Pancreas (tissue), 10 donors: Measurements from ENCODE around the gene NXN. TPM values are rescaled to one million over a fixed set of nuclear protein-coding genes. Genes with fewer than 3 reads are reported as not detected.

Source experiments
- ATAC-seq, 4 donors: fragments of 200-7000 bp; cut with Tn5 transposase; one replicate each; pipeline versions ENCODE4 v1.8.0 to v1.9.1; 2020; ENCODE audit warnings: mild to moderate bottlenecking in 4 of 4, moderate library complexity in 4 of 4
- DNase-seq, 6 donors: peaks; one replicate each; pipeline ENCODE4 v3.0.0-alpha.2; 2020
- FAIRE-seq: peaks from 2 replicates; lab custom pipeline; 2012; peaks lifted over from hg19 to GRCh38; lab: Jason Lieb, UNC
- H3K27ac ChIP-seq, 4 donors: fragments of 200-600 bp; sonication (generic); 1 replicate in 3 of 4; 2 replicates in 1 of 4; pipeline versions ENCODE4 v1.5.0 to v1.8.0; 2020
- H3K27me3 ChIP-seq, 4 donors: fragments of 200-600 bp; one replicate each; pipeline ENCODE4 v1.8.0; 2021
- H3K36me3 ChIP-seq, 3 donors: fragments of 200-600 bp; sonication (generic) in 1 of 3; one replicate each; pipeline versions ENCODE4 v1.5.0 to v1.8.0; 2020 to 2021
- H3K4me1 ChIP-seq, 3 donors: fragments of 200-600 bp; one replicate each; pipeline ENCODE4 v1.8.0; 2021
- H3K4me3 ChIP-seq, 4 donors: fragments of 200-600 bp; sonication (generic) in 2 of 4; one replicate each; pipeline versions ENCODE4 v1.5.0 to v1.8.0; 2020 to 2021
- H3K9me3 ChIP-seq, 4 donors: fragments of 200-600 bp; one replicate each; pipeline ENCODE4 v1.8.0; 2021
- whole genome bisulfite sequencing, 2 donors: extraction: QIAGEN DNeasy Blood & Tissue Kit; methylation state at CpG; one replicate each; pipeline ENCODE4 v1.1.7; 2013; 5-methylcytosine and 5-hydroxymethylcytosine counted together
- intact Hi-C, 3 donors: fragments of 100-400 bp; cut with DNase I; formaldehyde crosslinking; loops; one replicate each; pipeline versions ENCODE4 v1.11.1 to v1.14.2; 2022
- polyA plus RNA-seq, 2 donors: library from polyadenylated mRNA; stranded (reverse); fragments of 200-250 nt; gene quantifications; one replicate each; pipeline ENCODE4 v1.2.3, GENCODE V29; 2013
- total RNA-seq, 6 donors: library from RNA; stranded (reverse); fragmentation: NEBNext Ultra II Directional in 4 of 6; extraction: Animal tissue kit (Norgen Biotek cat#: 25700) in 4 of 6; gene quantifications; one replicate each; pipeline versions ENCODE4 v1.2.1 to v1.2.4, GENCODE V29; 2021 to 2023
- TF ChIP-seq, protein P1 (sequence below), 4 donors: fragments of 200-600 bp; sonication (generic) in 3 of 4; IDR thresholded peaks; one replicate each; pipeline versions ENCODE4 v1.5.0 to v1.8.0; 2021; ENCODE audit warnings: antibody characterized with exemption in 4 of 4
- donor health status: healthy with polysubstance abuse.
- donor health status: DM: no; HTN: no; CAD: no; lungs with moderate emphysema.
- donor health status: DM: no; HTN: no; CAD: no.
- donor health status: control.
- donor health status: control.
- donor health status: Bipolar disorder and iron deficiency.
- donor health status: DM: yes; HTN: yes; CAD: no.
- donor health status: DM: no; HTN: no; CAD: no.
- donor health status: DM: no; HTN: no; CAD: no.
- donor health status: DM: yes; HTN: yes; CAD: no.

The NXN gene
- total and polyA plus RNA-seq, 8 donors: 17.4 to 35.0 (median 29.4) TPM

- intact Hi-C loops: loop anchor here (5.0 to 10.0 kb wide), 2 partner anchors 184 to 186 kb away; no protein-coding TSS in a partner anchor
These were observed 1.7 kb upstream of the NXN start for GRCh38 chr17:981292-981658.

GRCh38 chr17:980406-981291 lies 1.1 kb upstream of the NXN start:
- ATAC-seq (peak; percentile 70 to 85 (median 76)), DNase-seq (peak; percentile 76 to 88 (median 81)), FAIRE-seq (peak; percentile 79)
- H3K4me1 ChIP-seq: peaks cover 0 to 19% (median 2%) of the 10 kb centered on the region in 3 donors
- peak overlapping the region in 2 of 4 donors; percentile 73 to 87 for H3K4me3 ChIP-seq
- no peaks in the 10 kb centered on the region for H3K9me3 ChIP-seq
- WGBS, 2 donors: 34 to 37% methylated on average over 42 to 43 of the region's 43 CpGs
- intact Hi-C loops: loop anchor here (5.0 to 10.0 kb wide), 2 partner anchors 183 to 186 kb away; no protein-coding TSS in a partner anchor
- H3K27ac ChIP-seq: peak overlapping the region; percentile 68 to 85 (median 74)
- H3K27me3 ChIP-seq: no peaks in the 10 kb centered on the region
- H3K36me3 ChIP-seq: no peaks in the 10 kb centered on the region
- TF ChIP-seq, protein P1, sequence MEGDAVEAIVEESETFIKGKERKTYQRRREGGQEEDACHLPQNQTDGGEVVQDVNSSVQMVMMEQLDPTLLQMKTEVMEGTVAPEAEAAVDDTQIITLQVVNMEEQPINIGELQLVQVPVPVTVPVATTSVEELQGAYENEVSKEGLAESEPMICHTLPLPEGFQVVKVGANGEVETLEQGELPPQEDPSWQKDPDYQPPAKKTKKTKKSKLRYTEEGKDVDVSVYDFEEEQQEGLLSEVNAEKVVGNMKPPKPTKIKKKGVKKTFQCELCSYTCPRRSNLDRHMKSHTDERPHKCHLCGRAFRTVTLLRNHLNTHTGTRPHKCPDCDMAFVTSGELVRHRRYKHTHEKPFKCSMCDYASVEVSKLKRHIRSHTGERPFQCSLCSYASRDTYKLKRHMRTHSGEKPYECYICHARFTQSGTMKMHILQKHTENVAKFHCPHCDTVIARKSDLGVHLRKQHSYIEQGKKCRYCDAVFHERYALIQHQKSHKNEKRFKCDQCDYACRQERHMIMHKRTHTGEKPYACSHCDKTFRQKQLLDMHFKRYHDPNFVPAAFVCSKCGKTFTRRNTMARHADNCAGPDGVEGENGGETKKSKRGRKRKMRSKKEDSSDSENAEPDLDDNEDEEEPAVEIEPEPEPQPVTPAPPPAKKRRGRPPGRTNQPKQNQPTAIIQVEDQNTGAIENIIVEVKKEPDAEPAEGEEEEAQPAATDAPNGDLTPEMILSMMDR (IDR thresholded peaks at IDR 0.05): peak; percentile 14 to 59 (median 50)

More at GRCh38 chr17:981292-981658, 1.7 kb upstream of the NXN start:
- TF ChIP-seq, protein P1 (IDR thresholded peaks at IDR 0.05): peak in 1 of 4 donors; percentile 7
- 32 to 34% methylated on average over 10 of the region's 10 CpGs for WGBS, 2 donors
- FAIRE-seq: no peak
- DNase-seq: peak in 1 of 6 donors; percentile 1
- H3K36me3 ChIP-seq: no peaks in the 10 kb centered on the region
- peaks cover 0 to 14% (median 2%) of the 10 kb centered on the region in 3 donors for H3K4me1 ChIP-seq
- peak overlapping the region in 1 of 4 donors; percentile 16 for H3K4me3 ChIP-seq
- H3K27me3 ChIP-seq: no peaks in the 10 kb centered on the region
- no peaks in the 10 kb centered on the region for H3K9me3 ChIP-seq
- no peak for ATAC-seq
- H3K27ac ChIP-seq: no peak overlapping the region

DNA sequence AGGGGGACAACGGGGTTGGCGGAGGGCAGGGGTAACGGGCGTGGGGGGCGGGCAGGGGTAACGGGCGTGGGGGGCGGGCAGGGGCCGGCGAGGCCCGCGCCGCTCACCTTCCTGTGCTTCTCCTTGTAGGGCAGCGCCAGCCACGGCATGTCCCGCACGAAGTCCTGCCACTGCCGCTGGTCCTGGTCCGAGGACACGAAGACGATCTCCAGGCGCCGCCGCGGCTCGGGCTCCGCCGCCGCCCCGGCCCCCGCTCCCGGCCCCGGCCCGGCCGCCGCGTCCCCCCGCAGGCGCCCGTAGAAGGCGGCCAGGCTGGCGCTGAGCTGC lies 401 bp downstream of the NXN start:
- DNase-seq (peak in 2 of 6 donors; percentile 63 to 90), ATAC-seq (peak; percentile 39 to 62 (median 46)), FAIRE-seq (no peak)
- Histone ChIP-seq H3K4me1 (peaks cover 0 to 27% (median 2%) of the 10 kb centered on the region in 3 donors), H3K27ac (peak overlapping the region in 1 of 4 donors; percentile 61), H3K4me3 (peak overlapping the region; percentile 45 to 87 (median 72)), H3K27me3 (no peaks in the 10 kb centered on the region), H3K36me3 (no peaks in the 10 kb centered on the region), H3K9me3 (no peaks in the 10 kb centered on the region)
- 0 to 1% methylated on average over 18 to 42 of the region's 42 CpGs for WGBS, 2 donors
- intact Hi-C loops: loop anchor here in 1 of 3 donors (5.0 kb wide), 1 partner anchor 97 kb away; no protein-coding TSS in a partner anchor
- TF ChIP-seq, protein P1 (IDR thresholded peaks at IDR 0.05): no peak

- WGBS, 2 donors: 3% methylated on average over 40 to 72 of the region's 72 CpGs
- no peaks in the 10 kb centered on the region for H3K27me3 ChIP-seq
- intact Hi-C loops: loop anchor here in 1 of 3 donors (5.0 kb wide), 1 partner anchor 96 kb away; no protein-coding TSS in a partner anchor
- TF ChIP-seq, protein P1 (IDR thresholded peaks at IDR 0.05): no peak
- peak; percentile 15 to 26 (median 20) for ATAC-seq
- H3K27ac ChIP-seq: peak overlapping the region in 3 of 4 donors; percentile 22 to 66 (median 36)
- peak overlapping the region; percentile 63 to 87 (median 71) for H3K4me3 ChIP-seq
- H3K36me3 ChIP-seq: no peaks in the 10 kb centered on the region
- no peaks in the 10 kb centered on the region for H3K9me3 ChIP-seq
- FAIRE-seq: no peak
- DNase-seq: peak in 5 of 6 donors; percentile 35 to 87 (median 70)
- peaks cover 0 to 27% (median 2%) of the 10 kb centered on the region in 3 donors for H3K4me1 ChIP-seq
These were observed 1.2 kb downstream of the NXN start for GRCh38 chr17:978103-979093.
